ENCODE measurements around the gene PPT1.

GRCh38 chr1:40057310-40058030, 39.6 kb downstream of the PPT1 start:
- TF ChIP-seq CTCF (conservative IDR thresholded peaks at IDR 0.05), result no peak
- TF ChIP-seq EZH2 (IDR thresholded peaks at IDR 0.05; ENCODE audit: low read depth), result no peak

All from PC-9 (cell line).